Epithelial cell of esophagus (primary cell): ENCODE measurements around the gene SPTBN1.
A peak's percentile ranks its signal among the peaks of the same experiment; 100 is the strongest.

Source experiments
- DNase-seq: peaks from one replicate; pipeline ENCODE4 v3.0.0; 2010; ENCODE audit warnings: low read depth
- H3K4me3 ChIP-seq: 2 replicates; pipeline ENCODE4 v1.5.1; 2011; ENCODE audit warnings: mild to moderate bottlenecking, low read length, control low read depth
- TF ChIP-seq, protein P1 (sequence below): IDR thresholded peaks from 2 replicates; pipeline ENCODE4 v1.5.1; 2011; ENCODE audit warnings: low read depth, mild to moderate bottlenecking, low read length, control low read depth, inconsistent platforms; ENCODE audit not compliant: insufficient read depth; ENCODE audit errors: missing control alignments

SPTBN1 gene

DNA sequence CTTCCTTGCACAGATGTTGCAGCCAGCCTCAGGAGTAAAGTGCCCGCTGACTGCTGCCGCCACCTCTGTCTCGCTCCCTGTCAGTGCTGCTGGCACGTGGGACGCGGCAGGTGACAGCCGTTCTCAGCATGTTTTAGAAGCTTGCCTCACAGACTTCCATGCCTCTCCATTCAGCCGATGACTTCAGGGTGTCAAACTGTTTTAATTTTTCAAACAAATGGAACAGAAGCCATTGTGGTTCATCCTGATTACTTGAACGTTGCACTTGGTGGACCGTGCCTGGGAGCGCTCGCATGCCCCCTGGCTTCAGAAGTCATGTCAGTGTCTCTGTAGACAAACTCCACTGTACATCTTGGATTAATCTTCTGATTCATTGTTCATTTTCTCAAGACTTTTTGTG, 204.6 kb downstream of the SPTBN1 start:
- TF ChIP-seq, protein P1, sequence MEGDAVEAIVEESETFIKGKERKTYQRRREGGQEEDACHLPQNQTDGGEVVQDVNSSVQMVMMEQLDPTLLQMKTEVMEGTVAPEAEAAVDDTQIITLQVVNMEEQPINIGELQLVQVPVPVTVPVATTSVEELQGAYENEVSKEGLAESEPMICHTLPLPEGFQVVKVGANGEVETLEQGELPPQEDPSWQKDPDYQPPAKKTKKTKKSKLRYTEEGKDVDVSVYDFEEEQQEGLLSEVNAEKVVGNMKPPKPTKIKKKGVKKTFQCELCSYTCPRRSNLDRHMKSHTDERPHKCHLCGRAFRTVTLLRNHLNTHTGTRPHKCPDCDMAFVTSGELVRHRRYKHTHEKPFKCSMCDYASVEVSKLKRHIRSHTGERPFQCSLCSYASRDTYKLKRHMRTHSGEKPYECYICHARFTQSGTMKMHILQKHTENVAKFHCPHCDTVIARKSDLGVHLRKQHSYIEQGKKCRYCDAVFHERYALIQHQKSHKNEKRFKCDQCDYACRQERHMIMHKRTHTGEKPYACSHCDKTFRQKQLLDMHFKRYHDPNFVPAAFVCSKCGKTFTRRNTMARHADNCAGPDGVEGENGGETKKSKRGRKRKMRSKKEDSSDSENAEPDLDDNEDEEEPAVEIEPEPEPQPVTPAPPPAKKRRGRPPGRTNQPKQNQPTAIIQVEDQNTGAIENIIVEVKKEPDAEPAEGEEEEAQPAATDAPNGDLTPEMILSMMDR = no peak
- DNase-seq = no peak

DNA sequence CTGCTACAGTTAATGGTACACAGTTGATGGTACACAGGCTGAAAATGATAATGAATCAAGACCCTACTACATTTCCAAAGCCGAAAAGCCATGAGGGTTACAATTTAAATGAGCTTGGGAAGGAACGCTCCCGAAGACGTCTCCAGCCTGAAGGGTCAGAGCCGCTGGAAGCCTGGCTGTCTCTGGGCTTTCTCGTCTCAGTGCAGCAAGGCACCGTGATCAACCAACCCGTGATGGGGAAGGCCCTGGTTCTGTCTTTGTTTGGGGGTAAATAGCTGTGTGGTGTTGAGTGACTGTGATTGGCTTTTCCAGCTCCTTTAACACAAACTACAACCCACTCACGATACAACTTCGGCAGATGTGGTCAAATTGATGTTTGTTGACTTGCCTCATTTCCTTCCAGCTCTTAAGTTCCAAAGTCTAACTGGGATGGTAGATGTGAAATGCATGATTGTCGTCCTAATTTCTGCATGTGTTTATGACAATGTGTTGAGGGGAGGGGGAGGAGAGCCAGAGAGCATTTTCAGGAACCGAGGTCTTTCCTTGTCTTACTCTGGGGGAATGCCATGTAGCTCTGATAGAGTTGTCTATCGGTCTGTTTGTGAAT, 207.4 kb downstream of the SPTBN1 start:
- DNase-seq = no peak
- H3K4me3 ChIP-seq = no peak overlapping the region
- TF ChIP-seq, protein P1 = no peak

More for the DNA sequence above, 204.6 kb downstream of the SPTBN1 start:
- no peak overlapping the region for H3K4me3 ChIP-seq

DNA sequence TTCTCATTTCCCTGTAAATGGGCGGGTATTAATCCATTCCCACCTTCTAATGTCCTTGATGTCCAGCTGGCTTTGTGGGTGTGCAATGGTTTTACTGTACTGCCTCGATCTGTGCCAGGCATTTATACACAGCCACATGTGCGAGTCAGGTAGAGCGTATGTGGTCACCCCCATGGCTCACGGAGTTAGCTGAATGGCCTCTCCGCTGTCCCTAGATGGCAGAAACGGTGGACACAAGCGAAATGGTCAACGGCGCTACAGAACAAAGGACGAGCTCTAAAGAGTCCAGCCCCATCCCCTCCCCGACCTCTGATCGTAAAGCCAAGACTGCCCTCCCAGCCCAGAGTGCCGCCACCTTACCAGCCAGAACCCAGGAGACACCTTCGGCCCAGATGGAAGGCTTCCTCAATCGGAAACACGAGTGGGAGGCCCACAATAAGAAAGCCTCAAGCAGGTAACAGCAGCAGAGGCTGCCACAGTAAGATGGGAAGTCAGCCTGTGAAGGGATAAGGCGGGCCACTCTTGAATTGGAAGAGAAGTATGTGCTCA, 208.2 kb downstream of the SPTBN1 start:
- DNase-seq = no peak
- no peak overlapping the region for H3K4me3 ChIP-seq
- TF ChIP-seq, protein P1 = no peak

DNA sequence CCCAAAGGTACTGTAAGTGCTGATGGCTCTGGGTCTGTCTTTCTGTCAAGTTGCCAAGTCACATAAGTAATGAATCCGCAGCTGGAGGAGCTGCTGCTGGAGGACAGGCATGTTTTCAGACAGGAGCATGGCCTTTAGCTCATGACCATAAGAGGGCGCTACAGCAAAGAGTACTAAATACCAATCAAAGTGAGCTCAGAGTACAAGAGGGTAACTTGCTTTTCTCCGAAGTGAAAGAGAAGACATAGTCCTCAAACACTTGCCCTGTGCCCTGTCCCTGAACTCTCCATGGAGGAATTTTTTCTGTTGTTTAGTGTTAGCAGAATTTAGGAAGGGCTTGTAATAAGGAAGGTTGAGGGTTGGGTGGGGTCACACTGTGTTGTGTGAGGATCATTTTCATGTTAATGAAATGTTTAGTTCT, 209.3 kb downstream of the SPTBN1 start:
- H3K4me3 ChIP-seq = no peak overlapping the region
- TF ChIP-seq, protein P1 = peak; percentile 60
- DNase-seq = peak; percentile 65

DNA sequence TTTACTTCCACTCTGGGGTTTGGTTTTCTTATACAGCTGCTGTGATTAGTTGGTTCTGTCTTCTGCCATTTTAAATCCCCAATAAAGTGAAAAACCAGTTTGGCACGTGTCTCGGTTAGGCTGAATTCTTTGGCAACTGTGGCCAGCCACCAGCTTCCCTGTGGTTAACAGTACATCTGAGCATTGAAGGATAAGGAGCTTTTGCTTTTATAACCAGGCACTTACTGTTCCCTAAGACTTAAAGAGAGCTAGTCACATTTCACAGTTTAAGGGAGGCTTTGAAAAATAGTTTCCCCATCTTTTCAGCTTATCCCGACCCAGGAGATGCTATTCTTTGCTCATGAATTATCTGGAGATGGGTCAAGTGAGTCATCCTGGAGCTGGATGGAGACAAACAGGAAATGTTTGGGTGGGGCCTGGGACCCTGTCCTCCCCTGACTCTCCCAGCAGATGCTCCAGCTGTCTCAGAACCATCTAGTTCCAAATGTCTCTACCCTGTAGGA, 210.1 kb downstream of the SPTBN1 start:
- TF ChIP-seq, protein P1 = no peak
- peak; percentile 31 for DNase-seq
- no peak overlapping the region for H3K4me3 ChIP-seq

DNA sequence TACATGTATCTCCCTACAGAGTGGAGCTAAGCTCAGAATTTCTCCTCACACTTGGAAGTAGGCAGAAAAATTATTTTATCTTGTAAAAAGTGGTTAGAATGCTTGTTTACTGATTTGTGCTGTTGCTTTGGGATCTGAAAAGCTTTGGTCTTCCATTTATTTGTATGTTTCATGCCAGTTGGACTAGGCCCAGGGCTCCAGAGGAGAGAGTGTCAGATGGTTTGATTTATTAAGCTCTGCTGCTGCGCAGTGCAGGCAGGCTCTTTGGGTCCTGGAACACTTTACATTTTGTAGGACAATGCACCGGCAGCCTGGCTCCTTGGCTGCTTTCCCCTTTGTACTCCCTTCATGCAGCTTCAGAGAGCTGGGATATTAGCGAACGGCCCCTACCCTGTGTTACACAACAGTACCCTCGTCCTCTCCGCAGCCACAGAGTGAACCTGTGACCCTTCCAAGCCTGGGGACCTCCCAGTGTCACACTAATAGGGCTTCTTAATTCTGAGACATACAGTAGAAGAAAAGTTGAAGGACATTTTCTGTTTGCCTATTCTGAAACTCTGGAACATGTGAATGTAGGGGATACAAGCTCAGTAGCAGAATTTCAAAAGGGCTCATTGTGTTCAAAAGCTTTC, 210.6 kb downstream of the SPTBN1 start:
- TF ChIP-seq, protein P1 = no peak
- H3K4me3 ChIP-seq = no peak overlapping the region
- DNase-seq = no peak
